ENCODE results near the gene MGA. TPM values are rescaled to one million over a fixed set of nuclear protein-coding genes. Genes with fewer than 3 reads are reported as not detected.

The MGA gene
- total RNA-seq, 2 donors from 2014 or later: 58.5 to 62.6 TPM

GRCh38 chr15:41675337-41675736, 15.1 kb downstream of the MGA start:
- Histone ChIP-seq H3K36me3 (ENCODE audit: control insufficient read depth, insufficient read depth, low read length) (peaks cover 19% of the 10 kb centered on the region), H3K9ac (ENCODE audit: extremely low read depth, low read length, poor library complexity, severe bottlenecking) (no peak overlapping the region), H3K27me3 (ENCODE audit: control insufficient read depth, insufficient read depth, low read length, poor library complexity, severe bottlenecking) (no peaks in the 10 kb centered on the region), H3K4me3 (ENCODE audit: low read length) (no peak overlapping the region), H3K9me3 (ENCODE audit: control insufficient read depth, low read length) (no peaks in the 10 kb centered on the region), H3K27ac (ENCODE audit: low read depth, low read length) (no peak overlapping the region), H3K4me1 (ENCODE audit: control insufficient read depth, insufficient read depth, low read length) (no peaks in the 10 kb centered on the region)
- Mint-ChIP-seq H3K27me3 (ENCODE audit: insufficient read depth) (no peaks in the 10 kb centered on the region), H3K9me3 (peaks cover 3% of the 10 kb centered on the region), H3K27ac (no peak overlapping the region), H3K4me1 (peaks cover 3% of the 10 kb centered on the region), H3K36me3 (ENCODE audit: low read depth) (peaks cover 21% of the 10 kb centered on the region), H3K4me3 (no peak overlapping the region)
- no peak for TF ChIP-seq CTCF (conservative IDR thresholded peaks at IDR 0.05)
- no peak for DNase-seq
- WGBS, 2 experiments (ENCODE audit: insufficient coverage in 1 of 2, insufficient read length in 1 of 2): 98% methylated on average over 4 of the region's 4 CpGs; no CpG with 5 or more reads in 1 of the 2 experiments

- Histone ChIP-seq H3K9ac (ENCODE audit: extremely low read depth, low read length, poor library complexity, severe bottlenecking) (no peak overlapping the region), H3K4me1 (ENCODE audit: control insufficient read depth, insufficient read depth, low read length) (no peaks in the 10 kb centered on the region), H3K36me3 (ENCODE audit: control insufficient read depth, insufficient read depth, low read length) (peaks cover 12% of the 10 kb centered on the region), H3K27me3 (ENCODE audit: control insufficient read depth, insufficient read depth, low read length, poor library complexity, severe bottlenecking) (no peaks in the 10 kb centered on the region), H3K9me3 (ENCODE audit: control insufficient read depth, low read length) (no peaks in the 10 kb centered on the region), H3K27ac (ENCODE audit: low read depth, low read length) (no peak overlapping the region), H3K4me3 (ENCODE audit: low read length) (no peak overlapping the region)
- Mint-ChIP-seq H3K4me1 (no peaks in the 10 kb centered on the region), H3K4me3 (no peak overlapping the region), H3K36me3 (ENCODE audit: low read depth) (peaks cover 18% of the 10 kb centered on the region), H3K9me3 (peaks cover 3% of the 10 kb centered on the region), H3K27me3 (ENCODE audit: insufficient read depth) (no peaks in the 10 kb centered on the region), H3K27ac (no peak overlapping the region)
- no peak for TF ChIP-seq CTCF (conservative IDR thresholded peaks at IDR 0.05)
- WGBS, 2 experiments (ENCODE audit: insufficient coverage in 1 of 2, insufficient read length in 1 of 2): 96% methylated on average over 4 of the region's 4 CpGs
- DNase-seq: no peak
Observed at GRCh38 chr15:41678742-41679141, 18.5 kb downstream of the MGA start.

GRCh38 chr15:41683955-41684354, 23.8 kb downstream of the MGA start:
- Histone ChIP-seq H3K36me3 (ENCODE audit: control insufficient read depth, insufficient read depth, low read length) (no peaks in the 10 kb centered on the region), H3K27ac (ENCODE audit: low read depth, low read length) (no peak overlapping the region), H3K9me3 (ENCODE audit: control insufficient read depth, low read length) (no peaks in the 10 kb centered on the region), H3K27me3 (ENCODE audit: control insufficient read depth, insufficient read depth, low read length, poor library complexity, severe bottlenecking) (no peaks in the 10 kb centered on the region), H3K4me1 (ENCODE audit: control insufficient read depth, insufficient read depth, low read length) (no peaks in the 10 kb centered on the region), H3K9ac (ENCODE audit: extremely low read depth, low read length, poor library complexity, severe bottlenecking) (no peak overlapping the region), H3K4me3 (ENCODE audit: low read length) (no peak overlapping the region)
- Mint-ChIP-seq H3K4me3 (no peak overlapping the region), H3K4me1 (peaks cover 2% of the 10 kb centered on the region), H3K27ac (no peak overlapping the region), H3K36me3 (ENCODE audit: low read depth) (peaks cover 12% of the 10 kb centered on the region), H3K9me3 (peaks cover under 1% of the 10 kb centered on the region), H3K27me3 (ENCODE audit: insufficient read depth) (no peaks in the 10 kb centered on the region)
- no peak for TF ChIP-seq CTCF (conservative IDR thresholded peaks at IDR 0.05)
- 100% methylated on average over 4 of the region's 4 CpGs; no CpG with 5 or more reads in 1 of the 2 experiments for WGBS, 2 experiments (ENCODE audit: insufficient coverage in 1 of 2, insufficient read length in 1 of 2)
- DNase-seq: no peak
